K562 (cell line): ENCODE data around the gene NEB. TPM values are rescaled to one million over a fixed set of nuclear protein-coding genes. Genes with fewer than 3 reads are reported as not detected.

ENCODE experiments used
- ARNT ChIP-seq, 2 experiments: fragments of 450-650 bp; IDR thresholded peaks; 2 replicates each; pipeline ENCODE4 v1.6.1; 2016; ENCODE audit warnings: mild to moderate bottlenecking in 1 of 2
- CBX2 ChIP-seq: fragments of 200-600 bp; sonication (generic); IDR thresholded peaks from one replicate; pipeline ENCODE4 v1.6.1; 2012; ENCODE audit warnings: mild to moderate bottlenecking, low read length, inconsistent platforms; ENCODE audit not compliant: insufficient read depth, poor library complexity, severe bottlenecking
- CTBP1 ChIP-seq: fragments of 450-650 bp; IDR thresholded peaks from 2 replicates; pipeline ENCODE4 v1.6.1; 2016; ENCODE audit warnings: borderline replicate concordance
- ERF ChIP-seq: fragments of 450-650 bp; formaldehyde crosslinking; IDR thresholded peaks from 2 replicates; pipeline ENCODE4 v1.4.0; 2020; ENCODE audit warnings: mild to moderate bottlenecking, mixed read lengths
- ESRRA ChIP-seq: fragments of 450-650 bp; IDR thresholded peaks from 2 replicates; pipeline ENCODE4 v1.6.1; 2014; ENCODE audit warnings: low read depth, mild to moderate bottlenecking, moderate library complexity, borderline replicate concordance
- GTF2A2 ChIP-seq: IDR thresholded peaks from 2 replicates; pipeline ENCODE4 v1.6.1; 2016; ENCODE audit warnings: mild to moderate bottlenecking, missing genetic modification characterization, missing compliant biosample characterization
- MTA2 ChIP-seq: fragments of 450-650 bp; IDR thresholded peaks from 2 replicates; pipeline ENCODE4 v1.6.1; 2016; ENCODE audit warnings: low read depth
- NEUROD1 ChIP-seq: fragments of 150-350 bp; IDR thresholded peaks from 2 replicates; pipeline ENCODE4 v1.6.1; 2014; ENCODE audit warnings: borderline replicate concordance, low read length, low read depth; ENCODE audit not compliant: partially characterized antibody
- NR2C1 ChIP-seq, 2 experiments: fragments of 450-650 bp; IDR thresholded peaks; 2 replicates each; pipeline ENCODE4 v1.6.1; 2017; ENCODE audit warnings: mild to moderate bottlenecking in 2 of 2, antibody characterized with exemption in 1 of 2, inconsistent platforms in 1 of 2, missing compliant biosample characterization in 1 of 2, missing genetic modification characterization in 1 of 2
- NR4A1 ChIP-seq, 2 experiments: fragments of 250-450 bp in 1 of 2; fragments of 450-650 bp in 1 of 2; sonication (Bioruptor Pico) in 1 of 2; IDR thresholded peaks; 2 replicates each; pipeline versions ENCODE4 v1.4.0 to v1.6.1; 2016 to 2020; ENCODE audit warnings: mild to moderate bottlenecking in 2 of 2, missing compliant biosample characterization in 1 of 2, missing genetic modification characterization in 1 of 2, moderate library complexity in 1 of 2
- POLR2AphosphoS2 ChIP-seq: IDR thresholded peaks from 2 replicates; pipeline ENCODE4 v1.6.1; 2012; ENCODE audit warnings: low read length, improper control_type of control experiment
- SETDB1 ChIP-seq: IDR thresholded peaks from one replicate; pipeline ENCODE4 v1.6.1; 2012; ENCODE audit warnings: low read length, control low read depth, inconsistent platforms
- SMAD1 ChIP-seq: fragments of 150-350 bp; IDR thresholded peaks from 2 replicates; pipeline ENCODE4 v1.6.1; 2014; ENCODE audit warnings: low read length, low read depth; ENCODE audit not compliant: partially characterized antibody
- TEAD1 ChIP-seq, 2 experiments: fragments of 450-650 bp in 1 of 2; sonication (generic) in 1 of 2; formaldehyde crosslinking; IDR thresholded peaks; 2 replicates each; pipeline versions ENCODE4 v1.4.0 to v1.8.0; 2020 to 2022; ENCODE audit warnings: mild to moderate bottlenecking in 2 of 2, missing genetic modification reagents in 1 of 2
- ZMIZ1 ChIP-seq, 2 experiments: fragments of 150-350 bp in 1 of 2; IDR thresholded peaks; 2 replicates each; pipeline ENCODE4 v1.6.1; 2012 to 2016; ENCODE audit warnings: low read depth in 2 of 2, low read length in 2 of 2, mild to moderate bottlenecking in 1 of 2, moderate library complexity in 1 of 2
- ZNF316 ChIP-seq: fragments of 450-650 bp; IDR thresholded peaks from 2 replicates; pipeline ENCODE4 v1.6.1; 2016
- polyA plus RNA-seq, 8 experiments: library from polyadenylated mRNA; depleted of rRNA in 4 of 8; stranded (reverse) in 5 of 8; unstranded in 3 of 8; fragments of >200 nt; fragmentation: Nextera tagmentation in 2 of 8; fragmentation: Illumina TruSeq in 1 of 8; extraction: Ambion mirVana in 2 of 8; extraction: Trizol in 1 of 8; gene quantifications; 2 replicates each; pipeline versions ENCODE4 v1.2.1 to v1.2.3, GENCODE V29; 2011 to 2014; ENCODE audit warnings: inconsistent platforms in 1 of 8, missing spikeins in 1 of 8
- total RNA-seq, 7 experiments: library from RNA; depleted of rRNA in 6 of 7; stranded (reverse); fragments of >200 nt in 6 of 7; fragmentation: Illumina TruSeq in 2 of 7; extraction: Trizol in 2 of 7; gene quantifications; 2 replicates each; pipeline versions ENCODE4 v1.2.1 to v1.2.3, GENCODE V29; 2011 to 2021; ENCODE audit warnings: low replicate concordance in 1 of 7
- TF ChIP-seq, protein P1 (sequence below): sonication (generic); formaldehyde crosslinking; IDR thresholded peaks from 2 replicates; pipeline ENCODE4 v1.8.1; 2022; ENCODE audit warnings: missing genetic modification reagents

Gene NEB
- total and polyA plus RNA-seq, 9 of the 15 experiments (the other 6 are each of a cell fraction or from before 2014, with no cell fraction given): 1.7 to 3.8 (median 2.9) TPM

- no peak for TF ChIP-seq NR4A1 (CRISPR knock-in tag; IDR thresholded peaks at IDR 0.05)
- 0 out of 2 replicates have a peak, but pooled peaks have one; percentile 8 for TF ChIP-seq NR4A1 (tag; IDR thresholded peaks at IDR 0.05)
- no peak for TF ChIP-seq CBX2
- TF ChIP-seq POLR2AphosphoS2: no peak
- no peak for TF ChIP-seq SETDB1
- TF ChIP-seq GTF2A2: no peak
- peak; percentile 67; the same call in 1 of the 2 replicates for TF ChIP-seq CTBP1
- no peak for TF ChIP-seq ARNT (IDR thresholded peaks at IDR 0.05)
- no peak for TF ChIP-seq NEUROD1
- TF ChIP-seq ZMIZ1 (IDR thresholded peaks at IDR 0.05; ENCODE audit: low read depth in 2 of 2, low read length in 2 of 2): no peak
- no peak for TF ChIP-seq SMAD1
- peak; percentile 39; the same call in 1 of the 2 replicates for TF ChIP-seq ESRRA
- no peak for TF ChIP-seq NR2C1 (IDR thresholded peaks at IDR 0.05)
- peak; percentile 36; the same call in 1 of the 2 replicates for TF ChIP-seq NR2C1 (tag; IDR thresholded peaks at IDR 0.05)
- TF ChIP-seq ERF (CRISPR knock-in tag): no peak
- no peak for TF ChIP-seq MTA2
- TF ChIP-seq ZNF316: peak; percentile 69
- TF ChIP-seq TEAD1 (CRISPR knock-in tag; IDR thresholded peaks at IDR 0.05): no peak
- TF ChIP-seq, protein P1, sequence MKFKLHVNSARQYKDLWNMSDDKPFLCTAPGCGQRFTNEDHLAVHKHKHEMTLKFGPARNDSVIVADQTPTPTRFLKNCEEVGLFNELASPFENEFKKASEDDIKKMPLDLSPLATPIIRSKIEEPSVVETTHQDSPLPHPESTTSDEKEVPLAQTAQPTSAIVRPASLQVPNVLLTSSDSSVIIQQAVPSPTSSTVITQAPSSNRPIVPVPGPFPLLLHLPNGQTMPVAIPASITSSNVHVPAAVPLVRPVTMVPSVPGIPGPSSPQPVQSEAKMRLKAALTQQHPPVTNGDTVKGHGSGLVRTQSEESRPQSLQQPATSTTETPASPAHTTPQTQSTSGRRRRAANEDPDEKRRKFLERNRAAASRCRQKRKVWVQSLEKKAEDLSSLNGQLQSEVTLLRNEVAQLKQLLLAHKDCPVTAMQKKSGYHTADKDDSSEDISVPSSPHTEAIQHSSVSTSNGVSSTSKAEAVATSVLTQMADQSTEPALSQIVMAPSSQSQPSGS (CRISPR knock-in tag): no peak
These were observed 32.3 kb upstream of the NEB start (continued) for GRCh38 chr2:151766437-151767153.
